ENCODE measurements around the gene TTLL8. TPM values are rescaled to one million over a fixed set of nuclear protein-coding genes. Genes with fewer than 3 reads are reported as not detected.
"Not testable (repeated sequence)": the region's sequence is repeated elsewhere in the genome, so short reads cannot be mapped to it uniquely, and the experiment has no call there.

The TTLL8 gene
- not detected for total RNA-seq
- long read RNA-seq: 0 reads

DNA sequence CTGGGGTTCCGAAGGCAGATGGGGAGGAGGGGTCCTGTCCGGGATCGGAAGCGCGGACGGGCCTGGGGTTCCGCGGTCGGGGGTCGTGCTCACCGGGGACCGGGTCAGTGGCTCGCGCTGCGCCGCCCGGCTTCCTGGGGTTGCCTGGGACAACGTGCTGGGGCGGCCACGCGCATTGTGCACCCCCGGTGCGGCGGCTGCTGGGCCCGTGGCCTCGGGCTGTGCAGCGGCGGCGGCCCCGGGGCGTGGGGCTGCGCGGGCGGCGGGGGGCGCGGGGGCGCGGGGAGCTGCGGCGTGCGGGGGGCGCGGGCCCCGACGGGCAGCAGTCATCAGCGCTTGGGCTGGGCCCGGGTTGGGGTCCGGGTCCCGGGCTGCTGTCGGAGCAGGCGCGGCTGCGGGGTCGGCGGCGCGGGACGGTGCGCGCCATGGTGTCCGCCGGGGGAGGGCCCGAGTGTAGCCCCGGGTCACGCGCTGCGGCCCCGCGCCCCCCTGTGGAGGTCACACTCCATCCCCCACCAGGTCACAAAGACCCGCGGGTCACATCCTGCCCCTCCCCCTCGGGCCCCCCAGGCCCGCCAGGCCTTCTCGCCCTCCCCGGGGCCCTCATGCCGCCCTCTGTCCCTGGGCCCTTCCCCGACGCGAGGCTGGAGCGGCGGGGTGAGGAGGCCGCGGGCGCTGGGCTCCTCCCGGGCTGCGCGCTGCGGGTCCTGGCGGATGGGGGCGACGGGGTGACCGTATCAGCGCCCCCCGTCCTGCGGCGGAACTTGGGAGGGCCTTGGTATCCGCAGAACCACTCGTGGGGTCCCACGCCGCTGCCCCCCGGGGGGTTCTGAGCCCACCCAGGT, at the start of gene TTLL8:
TSS of gene TTLL8 (minus strand) at position 238 of the 845 bp plus-strand sequence.
- intact Hi-C loops (cut with DNase I): no loop called here
- DNase-seq (ENCODE audit: missing footprints) (no peak), ATAC-seq (no peak)

DNA sequence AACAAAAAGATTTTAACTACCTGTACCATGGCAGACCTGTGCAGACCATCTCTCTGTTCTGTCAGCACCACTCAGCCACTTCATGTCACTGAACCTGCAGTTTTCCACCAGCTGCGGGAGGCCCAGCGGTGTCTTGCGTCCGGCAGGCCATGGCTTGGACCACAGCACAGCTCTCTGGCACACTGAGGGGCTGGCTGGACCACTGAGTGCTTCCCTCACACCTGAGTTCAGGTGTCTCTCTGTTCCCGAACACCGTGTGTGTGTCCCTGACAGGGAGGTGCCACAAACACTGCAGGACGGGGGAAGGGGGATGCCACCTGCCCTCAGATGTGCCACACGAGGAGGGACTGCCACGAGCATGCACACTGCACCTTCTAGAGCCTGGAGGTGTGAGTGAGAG, 49.4 kb upstream of the TTLL8 start:
- DNase-seq (ENCODE audit: missing footprints) (no peak), ATAC-seq (no peak)
- intact Hi-C loops (cut with DNase I): no loop called here

DNA sequence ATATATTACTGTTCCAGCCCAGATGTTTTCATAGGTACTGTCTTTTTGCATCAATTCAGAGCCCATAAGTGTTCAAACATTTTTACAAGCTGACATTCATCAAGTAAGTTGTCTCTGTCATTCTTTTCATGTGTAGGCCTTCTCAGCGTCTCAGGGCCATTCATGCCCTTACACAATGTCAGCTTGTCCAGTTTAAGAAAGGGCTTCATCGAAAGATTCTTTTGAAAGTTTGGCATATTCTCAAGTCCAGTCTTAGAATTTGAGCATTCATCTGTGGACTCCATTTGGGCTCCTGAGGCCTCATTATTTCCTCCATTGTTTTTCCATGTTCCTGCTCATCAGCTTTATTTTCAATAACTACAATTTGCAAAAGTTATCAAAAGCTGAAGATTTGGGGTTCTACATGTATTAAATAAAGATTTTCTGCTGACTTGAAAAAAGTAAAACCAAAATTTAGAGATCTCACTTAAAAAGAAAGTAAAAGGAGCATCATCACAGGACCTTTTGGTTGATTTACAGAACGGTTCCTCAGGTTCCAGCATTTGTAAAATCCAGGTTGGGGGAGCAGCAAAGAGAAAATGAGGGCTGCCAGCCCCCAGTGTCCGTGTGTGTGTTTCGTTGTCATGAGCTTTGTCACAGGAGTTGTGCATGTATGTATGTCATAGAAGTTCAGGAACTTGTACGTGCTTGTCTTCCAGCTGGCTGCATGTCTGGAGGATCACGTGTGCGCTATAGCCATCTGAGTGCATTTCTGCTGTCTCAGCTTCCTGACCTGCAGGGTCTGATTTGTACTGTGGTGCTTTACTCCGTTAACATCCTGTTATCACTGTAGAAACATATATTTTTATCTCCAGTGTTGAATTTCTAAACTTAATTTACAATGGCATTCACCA, 47.4 kb upstream of the TTLL8 start:
- ATAC-seq (no peak), DNase-seq (ENCODE audit: missing footprints) (no peak)
- intact Hi-C loops (cut with DNase I): no loop called here

DNA sequence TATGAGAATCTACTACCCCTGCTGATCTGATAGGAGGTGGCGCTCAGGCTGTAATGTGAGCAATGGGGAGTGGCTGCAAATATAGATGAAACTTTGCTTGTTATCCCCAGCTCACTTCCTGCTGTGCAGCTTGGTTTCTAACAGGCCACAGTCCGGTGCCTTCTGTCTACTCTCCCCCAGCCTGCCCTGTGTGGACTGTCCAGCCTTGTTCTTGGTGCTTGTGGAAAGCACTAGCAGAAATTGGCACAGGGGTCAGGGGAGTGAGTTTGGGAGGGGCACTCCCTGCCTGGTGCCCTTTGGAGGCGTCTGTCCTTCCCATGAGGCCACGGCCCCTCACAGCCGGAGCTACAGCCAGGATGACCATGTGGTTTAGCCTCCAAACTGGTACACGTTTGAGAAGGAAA, 46.0 kb upstream of the TTLL8 start:
- no peak for DNase-seq (ENCODE audit: missing footprints)
- intact Hi-C loops (cut with DNase I): no loop called here
- ATAC-seq: no peak

DNA sequence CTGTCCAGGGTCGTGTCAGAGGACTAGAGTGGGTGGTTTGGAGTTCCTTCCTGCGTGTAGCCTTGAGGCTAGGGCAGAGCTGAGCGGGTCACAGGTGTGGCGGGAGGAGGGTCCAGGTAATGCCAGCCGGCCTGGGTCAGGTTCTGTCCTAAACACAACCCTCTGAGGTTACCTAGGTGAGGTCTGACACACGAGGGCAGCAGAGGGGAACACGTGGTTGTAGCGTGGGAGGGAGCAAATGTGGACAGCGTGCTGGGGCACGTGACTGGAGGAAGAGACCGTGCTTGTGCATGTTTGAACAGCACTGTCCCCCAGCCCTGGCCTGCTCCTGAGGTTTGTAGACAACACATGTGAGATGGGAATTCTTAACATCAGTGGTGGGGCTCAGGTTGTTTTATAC, 44.8 kb upstream of the TTLL8 start:
- no peak for DNase-seq (ENCODE audit: missing footprints)
- intact Hi-C loops (cut with DNase I): no loop called here
- no peak for ATAC-seq

DNA sequence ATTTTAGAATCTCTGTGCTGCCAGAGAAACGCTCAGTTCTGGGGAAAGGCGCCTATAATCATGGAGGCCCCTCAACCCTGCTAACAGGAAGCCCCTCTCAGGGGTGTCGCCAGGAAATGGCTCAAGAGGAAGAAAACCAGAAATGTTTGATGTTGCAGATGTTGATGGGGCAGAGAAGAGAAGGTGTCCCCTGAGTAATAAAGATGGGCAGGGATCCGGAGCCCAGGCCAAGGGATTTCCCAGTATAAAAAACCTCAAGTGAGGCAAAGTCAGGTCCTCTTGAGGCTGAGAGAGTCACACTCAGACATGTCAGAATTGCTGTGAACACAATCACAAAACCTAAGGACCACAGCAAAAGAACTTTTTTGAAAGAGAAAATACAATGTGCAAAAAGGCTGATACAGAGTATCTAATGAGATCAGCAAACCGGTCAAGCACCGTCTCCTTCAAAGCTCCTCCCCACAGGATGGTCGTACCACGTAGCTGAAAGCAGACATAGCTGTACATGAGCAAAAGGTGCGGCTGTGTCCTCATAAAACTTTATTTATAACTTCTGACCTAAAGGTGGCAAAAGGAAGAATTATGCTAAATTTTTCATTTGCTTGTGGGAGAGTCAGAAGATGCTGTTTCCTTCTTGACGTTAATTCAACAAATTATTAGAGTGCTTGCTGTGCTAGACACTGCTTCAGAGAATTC, 43.9 kb upstream of the TTLL8 start:
- no peak for DNase-seq (ENCODE audit: missing footprints)
- ATAC-seq: no peak
- intact Hi-C loops (cut with DNase I): no loop called here

DNA sequence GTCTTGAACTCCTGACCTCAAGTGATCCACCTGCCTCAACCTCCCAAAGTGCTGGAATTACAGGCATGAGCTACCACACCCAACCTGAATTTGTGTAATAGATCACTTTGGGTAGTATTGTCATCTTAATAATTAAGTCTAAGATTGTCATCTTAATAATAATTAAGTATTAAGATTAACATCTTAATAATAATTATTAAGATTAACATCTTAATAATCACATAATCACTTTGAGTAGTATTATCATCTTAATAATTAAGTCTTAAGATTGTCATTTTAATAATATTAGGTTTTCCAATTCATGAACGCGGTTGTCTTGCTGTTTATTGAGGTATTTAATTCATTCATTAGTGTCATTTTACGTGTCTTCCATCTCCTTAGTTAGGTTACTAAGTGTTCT, 40.0 kb upstream of the TTLL8 start:
- ATAC-seq: no peak

DNA sequence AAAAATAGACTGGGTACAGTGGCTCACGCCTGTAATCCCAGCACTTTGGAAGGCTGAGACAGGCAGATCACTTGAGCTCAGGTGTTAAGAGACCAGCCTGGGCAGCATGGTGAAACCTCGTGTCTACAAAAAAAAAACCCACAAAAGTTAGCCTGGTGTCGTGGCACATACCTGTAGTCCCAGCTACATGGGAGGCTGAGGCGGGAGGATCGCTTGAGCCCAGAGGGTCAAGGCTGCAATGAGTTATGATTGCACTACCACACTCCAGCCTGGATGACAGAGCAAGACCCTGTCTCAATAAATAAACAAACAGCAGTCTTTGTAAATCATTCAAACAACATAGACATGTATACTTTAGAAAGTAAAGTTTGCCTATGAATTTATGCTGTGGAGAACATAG, 34.2 kb upstream of the TTLL8 start:
- intact Hi-C loops (cut with DNase I): no loop called here
- no peak for ATAC-seq
- DNase-seq (ENCODE audit: missing footprints): no peak

More for the DNA sequence above, 40.0 kb upstream of the TTLL8 start:
- intact Hi-C loops (cut with DNase I): no loop called here
- DNase-seq (ENCODE audit: missing footprints): no peak

DNA sequence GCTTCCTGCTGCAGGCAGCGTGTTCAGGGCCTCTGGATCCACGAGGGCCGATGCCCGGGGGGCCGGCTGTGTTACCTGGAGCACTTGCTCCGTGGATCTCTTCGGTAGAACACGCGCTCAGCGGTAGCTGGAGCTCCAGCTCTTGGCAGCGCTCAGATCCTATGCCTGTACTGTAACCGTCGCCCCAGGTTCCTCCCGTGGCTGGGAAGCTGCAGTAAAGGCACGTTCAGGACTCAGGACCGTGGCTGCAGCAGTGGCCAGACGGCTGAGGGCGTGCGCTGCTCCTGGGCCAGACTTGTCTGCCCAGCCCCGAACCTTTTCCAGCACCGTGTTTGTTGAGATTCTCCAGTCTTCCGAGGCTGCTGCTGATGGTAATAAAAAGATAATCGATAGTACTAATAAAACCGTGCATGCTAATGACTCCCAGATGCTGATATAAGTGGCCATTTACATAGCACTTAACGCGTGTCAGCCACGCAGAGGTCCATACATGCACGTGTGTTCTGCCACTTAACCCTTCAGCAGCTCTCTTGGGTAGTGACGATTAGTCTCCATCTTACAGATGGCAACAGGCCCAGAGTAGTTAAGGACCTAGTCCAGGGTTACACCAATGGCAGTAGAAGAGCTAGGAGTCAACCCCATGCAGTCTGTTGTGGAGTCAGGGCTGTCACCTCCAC, 33.1 kb upstream of the TTLL8 start:
- intact Hi-C loops (cut with DNase I): no loop called here
- DNase-seq (ENCODE audit: missing footprints) (no peak), ATAC-seq (no peak)

DNA sequence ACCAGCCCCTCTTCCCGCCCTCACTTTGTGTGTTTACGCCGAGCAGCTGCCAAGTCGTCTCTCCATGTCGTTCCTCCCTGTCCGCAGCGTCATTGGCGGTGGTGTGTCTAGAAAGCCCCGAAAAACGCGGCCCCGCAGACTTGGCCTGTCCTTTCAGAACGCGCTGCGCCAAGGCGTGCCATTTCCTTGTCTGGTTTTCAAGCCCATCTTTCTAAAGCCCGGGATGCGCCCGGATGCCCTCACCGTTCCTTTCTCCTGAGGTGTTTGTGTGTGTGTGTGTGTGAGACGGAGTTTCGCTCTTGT, 32.3 kb upstream of the TTLL8 start:
- ATAC-seq (no peak), DNase-seq (ENCODE audit: missing footprints) (no peak)
- intact Hi-C loops (cut with DNase I): no loop called here

DNA sequence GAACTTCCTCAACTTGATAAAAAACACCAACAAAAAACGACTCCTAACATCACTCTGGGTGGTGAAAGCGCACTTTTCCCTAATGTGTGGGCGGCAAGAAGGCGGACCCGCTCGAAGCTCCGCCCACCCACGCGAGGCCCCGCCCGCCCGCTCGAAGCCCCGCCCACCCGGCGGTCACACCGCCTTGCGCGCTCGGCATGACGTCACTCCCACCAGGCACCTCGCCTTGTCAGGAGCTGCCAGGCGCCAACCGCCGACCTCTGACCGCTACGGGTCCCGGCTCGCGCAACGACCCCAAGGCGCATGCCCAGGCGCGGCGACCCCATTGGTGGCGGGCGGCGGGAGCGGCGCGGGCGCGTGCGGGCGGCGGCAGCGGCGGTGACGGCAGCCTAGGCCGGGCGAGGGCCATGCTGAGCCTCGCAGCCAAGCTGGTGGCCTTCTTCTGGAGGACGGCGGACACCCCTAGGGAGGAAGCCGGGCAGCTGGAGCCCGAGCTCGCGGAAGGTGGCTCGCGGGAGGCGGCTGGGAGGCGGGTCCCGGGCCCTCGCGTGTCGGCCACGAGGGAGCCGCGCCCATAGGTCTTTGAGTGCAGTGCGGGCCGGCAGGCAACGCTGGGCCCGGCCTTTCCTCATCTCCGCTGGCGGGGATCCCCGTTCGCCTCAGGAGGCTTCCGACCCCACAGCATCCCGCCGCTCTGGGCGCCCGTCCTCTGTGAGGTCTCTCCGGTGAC, 31.7 kb upstream of the TTLL8 start, which contains the start of gene MOV10L1:
TSS of gene MOV10L1 (plus strand) at position 325 of the 730 bp plus-strand sequence. CDS start at position 408, 83 bp downstream.
- DNase-seq (ENCODE audit: missing footprints) (no peak), ATAC-seq (no peak)

DNA sequence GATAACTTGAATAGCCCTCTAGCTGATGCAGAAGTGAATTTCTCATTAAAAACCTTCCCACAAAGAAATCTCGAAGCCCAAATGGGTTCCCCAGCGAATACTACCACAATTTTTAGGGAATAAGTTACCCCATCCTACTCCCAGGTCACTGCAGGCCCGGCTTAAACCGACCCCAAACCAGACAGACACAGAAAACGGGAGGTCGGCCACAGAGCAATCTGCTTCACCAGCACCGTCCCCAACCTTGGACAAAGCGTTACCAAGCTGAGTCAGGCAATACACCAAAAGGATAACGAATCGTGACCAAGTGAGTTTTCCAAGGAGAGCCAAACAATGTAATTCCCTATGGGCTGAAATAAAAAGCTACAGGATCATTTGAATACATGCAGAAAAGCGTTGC, 31.1 kb upstream of the TTLL8 start:
- no peak for ATAC-seq
- intact Hi-C loops (cut with DNase I): no loop called here

More for the DNA sequence above, 31.7 kb upstream of the TTLL8 start, which contains the start of gene MOV10L1:
- intact Hi-C loops (cut with DNase I): no loop called here

DNA sequence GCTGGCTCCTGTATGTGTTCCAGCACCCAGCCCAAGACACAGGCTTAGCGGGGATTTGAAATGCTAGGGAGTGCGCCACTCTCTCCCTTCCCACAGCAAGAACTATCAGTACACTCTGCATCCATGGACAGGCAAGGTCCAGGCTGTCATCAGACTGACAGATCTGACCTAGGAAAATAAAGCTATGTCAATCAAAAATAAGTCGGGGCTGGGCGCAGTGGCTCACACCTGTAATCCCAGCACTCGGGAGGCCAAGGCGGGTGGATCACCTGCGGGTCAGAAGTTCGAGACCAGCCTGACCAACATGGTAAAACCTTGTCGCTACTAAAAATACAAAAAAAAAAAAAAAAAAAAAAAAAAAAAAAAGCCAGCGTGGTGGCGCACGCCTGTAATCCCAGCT, 30.0 kb upstream of the TTLL8 start:
- DNase-seq (ENCODE audit: missing footprints) (no peak), ATAC-seq (no peak)
- intact Hi-C loops (cut with DNase I): no loop called here

More for the DNA sequence above, 31.1 kb upstream of the TTLL8 start:
- DNase-seq (ENCODE audit: missing footprints): no peak

DNA sequence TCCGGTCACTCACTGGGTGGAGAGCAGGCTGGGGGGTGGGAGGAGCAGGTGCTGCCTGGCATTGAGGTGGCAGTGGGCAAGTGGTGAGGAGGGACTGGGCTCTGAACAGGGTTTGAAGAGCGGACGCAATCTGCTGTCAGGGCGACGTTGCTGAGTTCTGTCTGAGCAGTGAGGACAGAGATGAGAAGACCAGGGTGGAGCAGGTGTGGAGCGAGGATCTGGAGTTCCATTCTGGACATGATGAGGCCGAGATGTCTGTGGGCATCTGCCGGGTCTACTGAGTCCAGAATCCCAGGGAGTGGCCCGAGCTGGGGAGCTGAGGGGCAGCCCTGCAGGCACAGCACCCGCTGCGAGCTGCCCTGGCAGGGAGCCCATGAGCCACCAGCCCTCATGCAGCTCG, 29.5 kb upstream of the TTLL8 start:
- ATAC-seq: no peak
- DNase-seq (ENCODE audit: missing footprints): no peak
- intact Hi-C loops (cut with DNase I): no loop called here

DNA sequence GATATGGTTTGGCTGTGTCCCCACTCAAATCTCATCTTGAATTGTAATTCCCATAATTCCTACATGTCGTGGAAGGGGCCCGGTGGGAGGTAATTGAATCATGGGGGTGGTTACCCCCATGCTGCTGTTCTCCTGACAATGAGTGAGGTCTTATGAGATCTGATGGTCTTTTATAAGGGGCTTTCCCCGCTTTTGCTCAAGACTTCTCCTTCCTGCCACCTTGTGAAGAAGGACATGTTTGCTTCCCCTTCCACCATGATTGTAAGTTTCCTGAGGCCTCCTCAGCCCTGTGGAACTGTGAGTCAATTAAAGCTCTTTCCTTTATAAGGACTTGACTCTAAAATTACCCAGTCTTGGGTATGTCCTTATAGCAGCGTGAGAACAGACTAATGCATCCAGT, 28.9 kb upstream of the TTLL8 start:
- ATAC-seq; intact Hi-C loops (cut with DNase I); DNase-seq (ENCODE audit: missing footprints): not testable (repeated sequence)

DNA sequence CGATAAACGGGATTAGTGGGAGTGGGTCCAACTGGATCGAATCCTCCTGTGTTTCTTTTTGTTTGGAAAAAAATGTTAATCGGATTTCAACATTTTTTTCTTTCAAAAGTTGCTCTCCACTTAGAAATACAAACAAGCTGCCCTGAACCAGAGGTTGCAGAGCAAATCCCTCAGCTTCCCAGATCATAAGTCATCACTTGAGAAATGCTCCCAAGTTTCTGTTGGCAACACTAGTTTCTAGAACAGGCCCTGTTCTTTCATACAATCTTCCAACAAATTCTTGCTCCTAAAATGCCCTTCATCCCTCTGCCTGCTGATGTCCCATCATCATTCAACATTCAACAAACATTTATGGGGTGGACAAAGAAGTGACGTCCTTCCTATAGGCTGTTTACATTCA, 28.4 kb upstream of the TTLL8 start:
- ATAC-seq: no peak
- DNase-seq (ENCODE audit: missing footprints): no peak
- intact Hi-C loops (cut with DNase I): no loop called here

DNA sequence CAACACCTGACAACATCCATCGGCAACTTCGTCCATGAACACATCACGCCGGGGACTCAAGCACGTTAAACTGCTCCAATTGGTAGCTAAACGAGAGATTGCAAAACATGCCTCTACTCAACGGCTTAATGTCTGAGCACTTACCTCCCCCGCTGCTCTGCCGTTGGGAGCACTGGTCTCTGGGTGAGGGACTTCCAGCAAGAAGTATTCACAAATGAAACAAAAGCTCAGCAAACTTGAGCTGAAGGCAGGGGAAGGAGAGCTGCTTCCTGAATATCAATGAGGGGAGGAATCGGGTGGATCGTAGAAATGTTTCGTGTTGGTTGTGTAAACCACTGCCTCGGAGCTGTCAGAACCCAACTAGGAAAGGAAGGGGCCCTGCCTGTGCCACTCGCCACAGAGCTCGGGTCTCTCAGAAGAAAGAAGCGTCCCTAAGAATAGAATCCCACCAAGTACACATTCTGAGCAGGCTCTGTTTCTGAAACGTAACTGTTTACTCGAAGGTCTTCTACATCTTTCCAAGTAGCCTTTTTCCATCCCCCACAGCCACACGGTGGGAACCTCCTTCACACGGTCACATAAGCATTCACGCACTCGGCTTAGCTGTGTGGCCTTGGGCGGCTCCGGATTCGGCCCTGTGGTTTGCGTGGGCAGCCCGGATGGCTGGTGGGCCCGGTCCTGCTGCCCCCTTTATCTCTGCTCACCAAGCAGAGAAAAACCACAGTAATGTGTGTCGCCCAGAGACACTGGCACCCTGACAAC, 27.3 kb upstream of the TTLL8 start, which contains the start of gene MLC1:
TSS of gene MLC1 (minus strand) at position 216 of the 762 bp plus-strand sequence. CDS start 524 bp downstream, outside the sequence.
- DNase-seq (ENCODE audit: missing footprints) (no peak), ATAC-seq (peak; percentile 8)
- intact Hi-C loops (cut with DNase I): no loop called here

All from Right ventricle myocardium inferior (tissue), 1 donor.